WTC11 (cell line): ENCODE measurements around the gene CNPY3.

ENCODE experiments used
- NR1H2 ChIP-seq: sonication (generic); formaldehyde crosslinking; IDR thresholded peaks from 2 replicates; pipeline ENCODE4 v1.9.0; 2021; ENCODE audit warnings: mild to moderate bottlenecking, moderate library complexity, missing genetic modification reagents
- TF ChIP-seq, protein P1 (sequence below): sonication (generic); formaldehyde crosslinking; IDR thresholded peaks from 2 replicates; pipeline ENCODE4 v1.8.0; 2022; ENCODE audit warnings: mild to moderate bottlenecking, missing genetic modification reagents
- TF ChIP-seq, protein P2 (sequence below): fragments of 200-600 bp; IDR thresholded peaks from 2 replicates; pipeline ENCODE4 v1.8.0; 2022; ENCODE audit warnings: antibody characterized with exemption

DNA sequence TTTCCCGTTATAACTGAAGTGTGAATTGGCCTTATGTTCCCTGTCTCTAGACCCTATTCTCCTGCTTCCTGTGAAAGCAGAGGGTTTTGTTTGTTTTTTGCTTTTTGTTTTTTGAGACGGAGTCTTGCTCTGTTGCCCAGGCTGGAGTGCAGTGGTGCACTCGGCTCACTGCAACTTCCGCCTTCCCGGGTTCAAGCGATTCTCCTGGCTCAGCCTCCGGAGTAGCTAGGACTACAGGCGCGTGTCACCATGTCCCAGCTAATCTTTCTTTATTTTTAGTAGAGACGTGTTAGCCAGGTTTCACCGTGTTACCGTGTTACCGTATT lies 30.6 kb downstream of the CNPY3 start:
- TF ChIP-seq, protein P1, sequence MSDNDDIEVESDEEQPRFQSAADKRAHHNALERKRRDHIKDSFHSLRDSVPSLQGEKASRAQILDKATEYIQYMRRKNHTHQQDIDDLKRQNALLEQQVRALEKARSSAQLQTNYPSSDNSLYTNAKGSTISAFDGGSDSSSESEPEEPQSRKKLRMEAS (CRISPR knock-in tag): no peak
- TF ChIP-seq, protein P2, sequence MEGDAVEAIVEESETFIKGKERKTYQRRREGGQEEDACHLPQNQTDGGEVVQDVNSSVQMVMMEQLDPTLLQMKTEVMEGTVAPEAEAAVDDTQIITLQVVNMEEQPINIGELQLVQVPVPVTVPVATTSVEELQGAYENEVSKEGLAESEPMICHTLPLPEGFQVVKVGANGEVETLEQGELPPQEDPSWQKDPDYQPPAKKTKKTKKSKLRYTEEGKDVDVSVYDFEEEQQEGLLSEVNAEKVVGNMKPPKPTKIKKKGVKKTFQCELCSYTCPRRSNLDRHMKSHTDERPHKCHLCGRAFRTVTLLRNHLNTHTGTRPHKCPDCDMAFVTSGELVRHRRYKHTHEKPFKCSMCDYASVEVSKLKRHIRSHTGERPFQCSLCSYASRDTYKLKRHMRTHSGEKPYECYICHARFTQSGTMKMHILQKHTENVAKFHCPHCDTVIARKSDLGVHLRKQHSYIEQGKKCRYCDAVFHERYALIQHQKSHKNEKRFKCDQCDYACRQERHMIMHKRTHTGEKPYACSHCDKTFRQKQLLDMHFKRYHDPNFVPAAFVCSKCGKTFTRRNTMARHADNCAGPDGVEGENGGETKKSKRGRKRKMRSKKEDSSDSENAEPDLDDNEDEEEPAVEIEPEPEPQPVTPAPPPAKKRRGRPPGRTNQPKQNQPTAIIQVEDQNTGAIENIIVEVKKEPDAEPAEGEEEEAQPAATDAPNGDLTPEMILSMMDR: no peak
- no peak for TF ChIP-seq NR1H2 (CRISPR knock-in tag)
